Small intestine (tissue), 7 donors: ENCODE results near the gene LRRC38. TPM values are rescaled to one million over a fixed set of nuclear protein-coding genes. Genes with fewer than 3 reads are reported as not detected.
"Not testable (repeated sequence)": the region's sequence is repeated elsewhere in the genome, so short reads cannot be mapped to it uniquely, and the experiment has no call there.

Experiments used
- DNase-seq, 2 donors: peaks; one replicate each; pipeline versions ENCODE4 v3.0.0 to v3.0.0-alpha.2; 2013
- FAIRE-seq: peaks from 2 replicates; lab custom pipeline; 2012; peaks lifted over from hg19 to GRCh38; lab: Jason Lieb, UNC
- H3K27ac ChIP-seq, 3 donors: one replicate each; pipeline ENCODE4 v1.5.1; 2013; ENCODE audit warnings: low read length in 2 of 3, mild to moderate bottlenecking in 2 of 3, control low read depth in 1 of 3, inconsistent platforms in 1 of 3, low read depth in 1 of 3, moderate library complexity in 1 of 3
- H3K27me3 ChIP-seq, 3 donors: one replicate each; pipeline ENCODE4 v1.6.1; 2013; ENCODE audit warnings: low read length in 3 of 3, inconsistent platforms in 1 of 3; ENCODE audit not compliant: control insufficient read depth in 3 of 3, insufficient read depth in 3 of 3
- H3K36me3 ChIP-seq, 3 donors: one replicate each; pipeline ENCODE4 v1.6.1; 2013; ENCODE audit warnings: low read length in 3 of 3, inconsistent platforms in 1 of 3, low read depth in 1 of 3, mild to moderate bottlenecking in 1 of 3, moderate library complexity in 1 of 3; ENCODE audit not compliant: control insufficient read depth in 3 of 3, insufficient read depth in 2 of 3
- H3K4me1 ChIP-seq, 3 donors: one replicate each; pipeline ENCODE4 v1.6.1; 2013; ENCODE audit warnings: low read length in 2 of 3, inconsistent platforms in 1 of 3, low read depth in 1 of 3, mild to moderate bottlenecking in 1 of 3, moderate library complexity in 1 of 3; ENCODE audit not compliant: control insufficient read depth in 3 of 3, insufficient read depth in 2 of 3
- H3K4me3 ChIP-seq, 3 donors: one replicate each; pipeline ENCODE4 v1.5.1; 2013; ENCODE audit warnings: low read length in 3 of 3, control low read depth in 1 of 3, inconsistent platforms in 1 of 3, low read depth in 1 of 3, mild to moderate bottlenecking in 1 of 3, moderate library complexity in 1 of 3
- H3K9me3 ChIP-seq, 2 donors: one replicate each; pipeline ENCODE4 v1.6.1; 2013; ENCODE audit warnings: low read depth in 1 of 2, low read length in 1 of 2; ENCODE audit not compliant: control insufficient read depth in 2 of 2, insufficient read depth in 1 of 2
- WGBS, 3 donors: extraction: QIAGEN DNeasy Blood & Tissue Kit; methylation state at CpG; one replicate each; pipeline ENCODE4 v1.1.7; 2013; 5-methylcytosine and 5-hydroxymethylcytosine counted together
- polyA plus RNA-seq, 4 donors: library from polyadenylated mRNA; stranded (reverse) in 3 of 4; unstranded in 1 of 4; fragments of 200-250 nt in 3 of 4; fragments of 120-200 nt in 1 of 4; gene quantifications; one replicate each; pipeline versions ENCODE4 v1.2.1 to v1.2.3, GENCODE V29; 2013
- donor health status: healthy with polysubstance abuse.
- donor health status: control.
- donor health status: control.
- donor health status: Bipolar disorder and iron deficiency.
- donor health status: healthy.

The LRRC38 gene
- polyA plus RNA-seq, 4 donors: 0.09 to 0.37 TPM; not detected in 2

DNA sequence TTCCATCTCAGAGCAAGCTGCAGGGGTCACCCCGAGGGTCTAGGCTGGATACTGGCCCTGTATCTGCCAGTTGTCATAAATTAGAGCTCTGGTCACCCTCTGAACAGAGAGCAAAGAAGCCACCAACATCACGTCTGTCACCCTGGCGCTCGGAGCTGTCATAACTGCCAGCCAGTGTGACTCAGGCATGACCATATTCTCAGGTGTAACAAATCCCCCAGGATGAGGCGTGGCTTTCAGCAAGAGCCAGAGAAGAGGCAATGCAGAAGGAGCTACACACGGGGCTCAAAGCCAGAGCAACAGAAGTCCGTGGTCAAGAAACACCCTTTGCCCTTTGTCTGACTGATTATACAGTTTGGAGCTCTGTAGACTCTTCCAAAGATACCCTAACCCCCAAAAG is 63.6 kb downstream of the LRRC38 start:
- H3K4me3 ChIP-seq: no peak overlapping the region

GRCh38 chr1:13443335-13443979 is 70.3 kb downstream of the LRRC38 start:
- WGBS, 3 donors: 42 to 58% (median 55%) methylated on average over 10 of the region's 10 CpGs

More for the DNA sequence above, 63.6 kb downstream of the LRRC38 start:
- Histone ChIP-seq H3K36me3 (no peaks in the 10 kb centered on the region), H3K27ac (no peak overlapping the region), H3K9me3 (no peaks in the 10 kb centered on the region), H3K4me1 (no peaks in the 10 kb centered on the region), H3K27me3 (no peaks in the 10 kb centered on the region)
- FAIRE-seq (no peak), DNase-seq (no peak)
- 22 to 60% (median 32%) methylated on average over 7 of the region's 7 CpGs for WGBS, 3 donors

DNA sequence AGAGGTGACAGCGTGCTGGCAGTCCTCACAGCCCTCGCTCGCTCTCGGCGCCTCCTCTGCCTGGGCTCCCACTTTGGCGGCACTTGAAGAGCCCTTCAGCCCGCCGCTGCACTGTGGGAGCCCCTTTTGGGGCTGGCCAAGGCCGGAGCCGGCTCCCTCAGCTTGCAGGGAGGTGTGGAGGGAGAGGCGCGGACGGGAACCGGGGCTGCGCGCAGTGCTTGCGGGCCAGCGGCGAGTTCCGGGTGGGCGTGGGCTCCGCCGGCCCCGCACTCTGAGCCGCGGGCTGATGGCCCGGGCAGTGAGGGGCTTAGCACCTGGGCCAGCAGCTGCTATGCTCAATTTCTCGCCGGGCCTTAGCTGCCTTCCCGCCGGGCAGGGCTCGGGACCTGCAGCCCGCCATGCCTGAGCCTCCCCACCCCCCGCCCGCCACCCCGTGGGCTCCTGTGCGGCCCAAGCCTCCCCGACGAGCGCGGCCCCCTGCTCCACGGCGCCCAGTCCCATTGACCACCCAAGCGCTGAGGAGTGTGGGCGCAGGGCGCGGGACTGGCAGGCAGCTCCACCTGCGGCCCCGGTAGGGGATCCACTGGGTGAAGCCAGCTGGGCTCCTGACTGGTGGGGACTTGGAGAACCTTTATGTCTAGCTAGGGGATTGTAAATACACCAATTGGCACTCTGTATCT is 74.6 kb downstream of the LRRC38 start:
- not testable (repeated sequence) for DNase-seq, H3K4me1 ChIP-seq, H3K9me3 ChIP-seq, FAIRE-seq, H3K27ac ChIP-seq, H3K27me3 ChIP-seq, H3K36me3 ChIP-seq, H3K4me3 ChIP-seq
- 88 to 93% (median 89%) methylated on average over 39 to 49 of the region's 49 CpGs for WGBS, 3 donors

More at GRCh38 chr1:13443335-13443979, 70.3 kb downstream of the LRRC38 start:
- Histone ChIP-seq H3K27ac (no peak overlapping the region), H3K36me3 (no peaks in the 10 kb centered on the region), H3K27me3 (no peaks in the 10 kb centered on the region), H3K4me1 (no peaks in the 10 kb centered on the region), H3K9me3 (no peaks in the 10 kb centered on the region), H3K4me3 (no peak overlapping the region)
- FAIRE-seq (no peak), DNase-seq (no peak)

DNA sequence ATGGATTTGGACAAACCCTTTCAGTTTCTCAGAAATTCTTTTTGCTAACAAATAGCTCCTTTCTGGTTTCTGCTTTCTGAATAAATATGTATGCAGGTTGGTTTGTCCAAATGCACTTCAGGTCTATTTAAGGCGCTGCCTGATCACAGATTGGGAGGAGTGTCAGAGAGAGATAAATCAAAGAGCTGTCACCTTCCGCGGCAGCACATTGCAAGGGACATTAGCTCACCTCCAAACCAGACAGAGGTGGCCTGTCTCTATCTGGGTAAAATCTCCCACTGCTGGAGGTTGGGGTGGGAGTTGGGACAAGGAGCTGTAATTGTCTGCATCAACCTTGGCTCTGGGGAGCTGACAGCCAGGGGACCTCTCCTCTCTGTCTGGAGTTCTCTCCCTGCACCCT is 78.3 kb downstream of the LRRC38 start:
- Histone ChIP-seq H3K4me3 (no peak overlapping the region), H3K36me3 (no peaks in the 10 kb centered on the region), H3K4me1 (no peaks in the 10 kb centered on the region), H3K27ac (no peak overlapping the region), H3K27me3 (no peaks in the 10 kb centered on the region), H3K9me3 (peaks cover 0 to 1% of the 10 kb centered on the region in 2 donors)
- no peak for DNase-seq
- no peak for FAIRE-seq
- 56 to 78% (median 58%) methylated on average over 3 of the region's 3 CpGs for WGBS, 3 donors

- 88 to 94% (median 91%) methylated on average over 23 to 32 of the region's 32 CpGs for WGBS, 3 donors
- not testable (repeated sequence) for FAIRE-seq, DNase-seq, H3K4me1 ChIP-seq, H3K27me3 ChIP-seq, H3K36me3 ChIP-seq, H3K27ac ChIP-seq, H3K4me3 ChIP-seq, H3K9me3 ChIP-seq
Observed at GRCh38 chr1:13433694-13434358, 80.0 kb downstream of the LRRC38 start.

GRCh38 chr1:13432251-13432650 is 81.6 kb downstream of the LRRC38 start:
- no peak overlapping the region for H3K4me3 ChIP-seq
- H3K9me3 ChIP-seq: peaks cover 0 to 4% of the 10 kb centered on the region in 2 donors
- H3K27ac ChIP-seq: no peak overlapping the region
- H3K27me3 ChIP-seq: peaks cover 0 to 1% (median 0%) of the 10 kb centered on the region in 3 donors
- 59 to 82% (median 82%) methylated on average over 3 of the region's 3 CpGs for WGBS, 3 donors
- H3K36me3 ChIP-seq: no peaks in the 10 kb centered on the region
- H3K4me1 ChIP-seq: no peaks in the 10 kb centered on the region
- DNase-seq: no peak
- FAIRE-seq: no peak

- H3K4me3 ChIP-seq: no peak overlapping the region
- WGBS, 3 donors: 85 to 94% (median 93%) methylated on average over 12 to 13 of the region's 13 CpGs
Observed at GRCh38 chr1:13430495-13430894, 83.3 kb downstream of the LRRC38 start.

More at GRCh38 chr1:13430495-13430894, 83.3 kb downstream of the LRRC38 start:
- Histone ChIP-seq H3K27ac (no peak overlapping the region), H3K9me3 (peaks cover 0 to 4% of the 10 kb centered on the region in 2 donors), H3K27me3 (peaks cover 0 to 1% (median 0%) of the 10 kb centered on the region in 3 donors), H3K4me1 (no peaks in the 10 kb centered on the region), H3K36me3 (no peaks in the 10 kb centered on the region)
- DNase-seq (no peak), FAIRE-seq (no peak)
